KOPT-K1 (cell line): Measurements from ENCODE around the gene CUX1.

Source experiments
- H3K27ac ChIP-seq: fragments of 200-600 bp; sonication (generic); 2 replicates; pipeline ENCODE4 v1.5.1; 2016; ENCODE audit warnings: antibody characterized with exemption, mild to moderate bottlenecking, low read depth, low read length; ENCODE audit not compliant: poor library complexity, severe bottlenecking
- H3K36me3 ChIP-seq: fragments of 200-600 bp; sonication (generic); 2 replicates; pipeline ENCODE4 v1.5.1; 2017; ENCODE audit warnings: antibody characterized with exemption, mild to moderate bottlenecking, low read length, moderate library complexity; ENCODE audit not compliant: insufficient read depth
- H3K9me3 ChIP-seq: fragments of 200-600 bp; sonication (generic); 2 replicates; pipeline ENCODE4 v1.5.1; 2017; ENCODE audit warnings: antibody characterized with exemption, low read length, mild to moderate bottlenecking; ENCODE audit not compliant: insufficient read depth, poor library complexity, severe bottlenecking

Gene CUX1

GRCh38 chr7:101898106-101898505, 80.7 kb downstream of the CUX1 start:
- H3K36me3 ChIP-seq, result peaks cover 4% of the 10 kb centered on the region; the same call in 1 of the 2 replicates
- H3K27ac ChIP-seq, result no peak overlapping the region
- H3K9me3 ChIP-seq, result no peaks in the 10 kb centered on the region

- no peak overlapping the region for H3K27ac ChIP-seq
Observed at GRCh38 chr7:101899616-101900015, 82.2 kb downstream of the CUX1 start.

GRCh38 chr7:101900103-101900502, 82.7 kb downstream of the CUX1 start:
- H3K9me3 ChIP-seq, result no peaks in the 10 kb centered on the region
- H3K27ac ChIP-seq, result no peak overlapping the region
- peaks cover 4% of the 10 kb centered on the region; the same call in 1 of the 2 replicates for H3K36me3 ChIP-seq

More at GRCh38 chr7:101899616-101900015, 82.2 kb downstream of the CUX1 start:
- Histone ChIP-seq H3K36me3 (peaks cover 4% of the 10 kb centered on the region; the same call in 1 of the 2 replicates), H3K9me3 (no peaks in the 10 kb centered on the region)

- peaks cover 4% of the 10 kb centered on the region; the same call in 1 of the 2 replicates for H3K36me3 ChIP-seq
- H3K9me3 ChIP-seq, result no peaks in the 10 kb centered on the region
- H3K27ac ChIP-seq, result no peak overlapping the region
Observed at GRCh38 chr7:101901661-101902491, 84.5 kb downstream of the CUX1 start.

- no peak overlapping the region for H3K27ac ChIP-seq
- H3K36me3 ChIP-seq, result peaks cover 4% of the 10 kb centered on the region; the same call in 1 of the 2 replicates
- no peaks in the 10 kb centered on the region for H3K9me3 ChIP-seq
Observed at GRCh38 chr7:101902680-101903514, 85.5 kb downstream of the CUX1 start.

GRCh38 chr7:101903515-101903868, 86.1 kb downstream of the CUX1 start:
- Histone ChIP-seq H3K9me3 (no peaks in the 10 kb centered on the region), H3K27ac (no peak overlapping the region), H3K36me3 (peaks cover 4% of the 10 kb centered on the region; the same call in 1 of the 2 replicates)

- H3K36me3 ChIP-seq, result peaks cover under 1% of the 10 kb centered on the region; the same call in 1 of the 2 replicates
- H3K27ac ChIP-seq, result no peak overlapping the region
- H3K9me3 ChIP-seq, result no peaks in the 10 kb centered on the region
Observed at GRCh38 chr7:101904019-101904418, 86.6 kb downstream of the CUX1 start.

GRCh38 chr7:101905203-101905865, 87.9 kb downstream of the CUX1 start:
- Histone ChIP-seq H3K36me3 (no peaks in the 10 kb centered on the region), H3K27ac (no peak overlapping the region), H3K9me3 (no peaks in the 10 kb centered on the region)

- H3K36me3 ChIP-seq, result 0 out of 2 replicates have a peak, but pooled peaks cover 3% of the 10 kb centered on the region
- H3K27ac ChIP-seq, result no peak overlapping the region
- H3K9me3 ChIP-seq, result no peaks in the 10 kb centered on the region
Observed at GRCh38 chr7:101906291-101907240, 89.1 kb downstream of the CUX1 start.

- Histone ChIP-seq H3K9me3 (no peaks in the 10 kb centered on the region), H3K27ac (no peak overlapping the region), H3K36me3 (peaks cover 19% of the 10 kb centered on the region)
Observed at GRCh38 chr7:101910991-101911799, 93.8 kb downstream of the CUX1 start.

GRCh38 chr7:101911800-101912715, 94.6 kb downstream of the CUX1 start:
- peaks cover 27% of the 10 kb centered on the region for H3K36me3 ChIP-seq
- no peaks in the 10 kb centered on the region for H3K9me3 ChIP-seq
- no peak overlapping the region for H3K27ac ChIP-seq

- H3K36me3 ChIP-seq, result peaks cover 34% of the 10 kb centered on the region
- no peak overlapping the region for H3K27ac ChIP-seq
- H3K9me3 ChIP-seq, result no peaks in the 10 kb centered on the region
Observed at GRCh38 chr7:101912716-101913110, 95.3 kb downstream of the CUX1 start.
